SKM-1 (cell line): ENCODE measurements around the gene TBC1D14.
"Not testable (repeated sequence)": the region's sequence is repeated elsewhere in the genome, so short reads cannot be mapped to it uniquely, and the experiment has no call there.

ENCODE experiments used
- DNase-seq: peaks from one replicate; lab custom pipeline; 2025; ENCODE audit not compliant: unreplicated experiment; lab: John Stamatoyannopoulos, UW

Gene TBC1D14

DNA sequence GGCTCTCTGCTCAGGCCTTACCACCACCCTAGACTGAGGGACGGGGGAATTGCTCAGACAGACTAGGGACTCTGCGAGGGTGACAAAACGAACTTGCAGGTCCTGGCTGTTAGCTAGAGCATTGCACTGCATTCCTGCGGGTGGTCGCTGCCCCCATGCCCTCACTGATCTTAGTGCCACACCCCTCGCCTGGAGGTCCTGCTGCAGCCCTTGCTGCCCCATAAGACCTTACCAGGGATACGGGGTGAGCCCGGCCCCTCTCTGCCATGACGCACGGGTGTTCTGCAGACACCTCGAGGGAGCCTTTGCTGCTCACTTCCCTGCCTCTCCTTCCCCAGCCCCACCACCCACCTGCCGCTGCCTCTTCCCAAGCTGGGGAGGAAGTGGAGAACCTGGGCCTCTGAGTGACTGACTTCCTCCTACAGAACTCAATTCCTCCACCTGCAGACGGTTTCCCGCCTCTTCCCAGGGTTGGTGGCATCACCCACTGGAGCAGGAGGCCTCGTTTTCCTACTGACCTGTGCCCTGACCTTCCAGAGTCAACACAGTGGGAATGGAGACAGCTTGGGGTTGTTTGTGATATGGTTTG is 19.8 kb upstream of the TBC1D14 start:
- no peak for DNase-seq

GRCh38 chr4:6890358-6890757 is 19.3 kb upstream of the TBC1D14 start:
- DNase-seq = no peak

GRCh38 chr4:6890971-6891370 is 18.7 kb upstream of the TBC1D14 start:
- not testable (repeated sequence) for DNase-seq

- peak; percentile 75 for DNase-seq
Observed at GRCh38 chr4:6891436-6892170, 18.0 kb upstream of the TBC1D14 start.

GRCh38 chr4:6892190-6892908 is 17.3 kb upstream of the TBC1D14 start:
- DNase-seq = peak; percentile 58

DNA sequence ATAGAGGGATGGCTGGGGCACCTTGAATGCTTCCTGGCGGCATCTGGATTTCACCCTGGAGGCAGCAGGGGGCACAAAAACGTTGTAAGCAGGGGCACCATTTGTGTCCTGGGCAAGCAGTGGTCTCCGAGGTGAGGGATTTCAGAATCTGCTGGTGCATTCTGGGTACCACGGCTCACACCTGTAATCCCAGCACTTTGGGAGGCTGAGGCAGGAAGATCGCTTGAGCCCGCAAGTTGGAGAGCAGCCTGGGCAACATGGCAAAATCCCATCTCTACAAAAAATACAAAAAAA is 16.8 kb upstream of the TBC1D14 start:
- DNase-seq = no peak

GRCh38 chr4:6893449-6894085 is 16.1 kb upstream of the TBC1D14 start:
- no peak for DNase-seq

DNA sequence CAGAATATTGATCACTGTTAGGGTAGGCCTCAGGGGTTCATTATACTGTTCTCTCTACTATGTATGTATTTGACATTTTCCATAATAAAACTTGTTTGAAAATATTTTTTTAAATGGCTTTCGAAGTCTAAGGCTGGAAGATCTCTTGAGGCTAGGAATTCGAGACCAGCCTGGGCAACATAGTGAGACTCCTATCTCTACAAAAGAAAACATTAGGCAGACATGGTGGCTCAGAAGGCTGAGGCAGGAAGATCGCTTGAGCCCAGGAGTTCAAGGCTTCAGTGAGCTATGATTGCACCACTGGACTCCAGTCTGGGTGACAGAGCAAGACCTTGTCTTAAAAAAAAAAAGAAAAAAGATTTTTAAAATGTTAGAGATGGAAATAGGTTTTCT is 15.5 kb upstream of the TBC1D14 start:
- no peak for DNase-seq

DNA sequence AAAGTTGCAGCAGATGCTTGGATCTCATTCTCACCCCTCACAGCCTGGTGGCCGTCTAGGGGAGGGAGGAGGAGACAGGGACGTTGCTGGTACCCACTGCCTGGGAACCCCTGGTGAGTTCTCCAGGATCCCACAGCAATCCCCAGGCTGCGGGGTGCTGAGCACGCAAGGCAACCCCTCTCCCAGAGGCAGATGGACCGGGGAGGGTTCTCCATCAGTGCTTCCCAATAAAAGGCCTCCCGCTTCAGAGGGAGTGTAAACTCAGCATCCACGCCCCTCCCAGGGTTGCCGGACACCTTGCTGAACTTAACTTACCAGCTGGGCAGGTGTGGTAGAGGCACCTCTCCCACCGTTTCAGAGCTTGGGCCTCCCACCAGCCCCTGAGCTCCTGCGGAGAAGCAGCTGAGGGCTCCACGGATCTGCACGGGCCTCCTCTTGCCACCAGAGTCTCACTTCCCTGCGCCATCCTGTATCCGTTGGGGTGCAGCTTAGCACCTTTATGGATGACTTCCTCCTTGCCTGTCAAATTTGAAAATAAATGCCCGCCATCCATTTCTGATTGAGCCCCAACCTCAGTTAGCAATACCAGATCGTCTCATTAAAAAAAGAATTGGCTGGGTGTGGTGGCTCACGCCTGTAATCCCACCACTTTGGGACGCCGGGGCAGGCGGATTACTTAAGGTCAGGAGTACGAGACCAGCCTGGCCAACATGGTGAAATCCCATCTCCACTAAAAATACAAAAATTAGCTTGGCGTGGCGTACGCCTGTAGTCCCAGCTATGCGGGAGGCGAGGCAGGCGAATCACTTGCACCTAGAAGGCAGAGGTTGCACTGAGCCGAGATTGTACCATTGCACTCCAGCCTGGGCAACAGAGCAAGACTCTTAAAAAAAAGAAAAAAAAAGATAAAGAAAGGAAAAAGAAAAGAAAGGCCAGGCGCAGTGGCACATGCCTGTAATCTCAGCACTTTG is 14.8 kb upstream of the TBC1D14 start:
- no peak for DNase-seq

DNA sequence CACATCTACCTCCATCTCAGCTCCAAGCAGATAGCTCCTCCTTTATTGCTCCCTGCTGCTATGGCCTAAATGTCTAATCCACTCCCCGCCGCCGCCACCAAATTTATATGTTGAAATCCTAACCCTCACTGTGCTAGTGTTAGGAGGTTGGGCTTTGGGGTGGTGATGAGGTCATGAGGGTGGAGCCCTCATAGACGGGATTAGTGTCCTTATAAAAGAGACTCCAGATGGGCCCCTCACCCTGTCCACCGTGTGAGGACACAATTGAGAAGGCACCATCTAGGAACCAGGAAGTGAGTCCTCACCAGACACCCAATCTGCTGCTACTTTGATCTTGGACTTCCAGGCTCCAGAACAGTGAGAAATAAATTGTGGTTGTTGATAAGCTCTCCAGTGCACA is 13.6 kb upstream of the TBC1D14 start:
- no peak for DNase-seq

DNA sequence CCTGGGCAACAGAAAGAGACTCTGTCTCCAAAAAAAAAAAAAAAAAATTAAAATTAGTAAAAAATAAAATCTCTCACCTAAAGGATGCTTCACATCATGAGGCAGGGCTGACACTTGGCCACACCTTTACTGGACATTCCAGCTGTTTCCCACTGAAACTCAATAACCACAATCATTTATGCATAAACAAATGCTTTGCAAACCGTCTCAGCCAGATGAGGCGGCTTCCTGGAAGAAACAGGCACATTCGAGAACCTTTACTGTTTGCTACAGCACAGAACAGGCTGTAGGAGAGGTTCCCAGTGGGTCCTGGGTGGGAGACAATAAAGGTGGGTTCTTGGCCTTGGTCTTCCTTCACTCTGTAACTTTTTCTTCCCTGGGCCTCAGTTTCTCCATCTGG is 10.9 kb upstream of the TBC1D14 start:
- DNase-seq = no peak

- DNase-seq = no peak
Observed at GRCh38 chr4:6900181-6900812, 9.3 kb upstream of the TBC1D14 start.

DNA sequence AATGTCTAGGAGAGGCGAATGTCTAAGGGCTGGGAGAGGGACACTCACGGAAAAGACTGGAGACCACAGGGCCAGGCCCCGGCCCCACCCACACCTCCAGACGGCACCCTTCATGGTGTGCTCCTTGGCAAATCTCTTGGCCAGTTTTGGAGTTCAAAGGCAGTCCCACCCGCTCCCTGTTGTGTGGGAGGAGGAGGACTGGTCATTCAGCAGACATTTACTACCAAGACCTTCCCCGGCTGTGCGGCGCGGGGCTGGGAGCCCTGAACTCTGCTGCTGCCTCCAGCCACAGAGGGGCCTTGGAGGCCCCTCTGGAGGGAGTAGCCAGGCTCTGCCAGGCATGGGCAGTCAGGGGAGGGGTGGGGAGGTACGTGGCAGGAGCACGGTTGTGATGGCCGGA is 8.7 kb upstream of the TBC1D14 start:
- DNase-seq = no peak

DNA sequence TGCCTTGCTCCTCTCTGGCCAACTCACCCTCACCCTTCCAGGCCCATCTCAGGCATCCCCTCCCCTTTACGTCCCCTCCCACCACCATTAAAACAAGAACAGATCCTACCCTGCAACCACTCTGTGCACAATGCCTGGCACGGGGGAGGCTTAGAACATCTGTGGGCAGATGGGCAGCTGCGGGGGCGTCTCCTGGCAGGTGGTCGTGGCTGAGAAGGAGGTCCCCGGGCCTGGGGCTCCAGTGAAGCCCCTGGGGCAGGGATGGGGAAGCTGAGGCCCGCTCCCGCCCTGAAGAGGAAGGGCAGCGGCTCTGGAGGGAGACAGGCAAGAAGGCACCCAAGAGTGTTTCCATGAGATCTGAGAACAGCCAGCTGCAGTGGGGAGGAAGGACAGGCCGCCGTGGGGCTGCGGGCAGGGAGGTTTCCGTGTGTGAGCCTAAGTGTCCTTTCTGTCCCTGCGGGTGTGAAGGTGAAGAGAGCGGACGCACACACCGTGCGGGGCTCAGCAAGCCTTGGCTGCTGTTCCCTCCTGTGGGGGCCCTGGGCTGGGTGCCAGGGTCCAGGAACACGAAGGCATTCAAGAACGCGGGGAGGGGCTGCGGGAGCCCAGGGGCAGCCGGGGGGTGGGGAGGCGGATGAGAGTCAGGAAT is 7.8 kb upstream of the TBC1D14 start:
- DNase-seq = no peak

DNA sequence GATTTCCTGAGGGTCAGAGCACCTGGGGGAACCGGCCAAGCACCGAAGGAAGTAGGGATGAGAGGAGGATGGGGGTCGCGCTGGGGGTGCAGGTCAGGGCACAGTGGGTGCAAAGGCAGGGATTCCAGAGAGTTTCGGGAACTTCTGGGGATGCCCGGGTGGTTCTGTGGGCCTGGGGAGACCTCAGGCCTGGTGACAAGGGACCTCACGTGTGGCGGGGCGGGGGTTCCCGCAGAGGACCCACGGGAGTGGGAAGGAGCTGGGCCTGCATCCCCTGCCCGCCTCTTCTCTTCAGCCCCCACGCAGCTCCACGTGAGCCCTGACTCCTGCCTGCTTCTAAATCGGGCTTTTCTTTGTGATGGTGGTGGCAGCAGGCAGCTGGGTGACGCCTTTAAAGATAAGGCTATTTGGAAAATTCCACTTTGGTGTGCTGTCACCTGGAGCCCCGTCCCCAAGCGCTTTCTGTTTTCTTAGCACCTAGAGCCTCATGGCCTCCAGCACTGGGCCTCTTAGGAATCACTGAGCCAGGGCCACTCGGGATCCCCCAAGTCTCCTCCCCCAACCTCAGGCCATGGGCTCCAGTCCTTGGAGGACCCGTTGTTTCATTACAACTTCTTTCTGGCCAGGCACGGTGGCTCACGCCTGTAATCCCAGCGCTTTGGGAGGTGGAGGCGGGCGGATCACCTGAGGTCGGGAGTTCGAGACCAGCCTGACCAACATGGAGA is 7.1 kb upstream of the TBC1D14 start:
- DNase-seq = no peak

GRCh38 chr4:6905516-6906445 is 3.8 kb upstream of the TBC1D14 start:
- no peak for DNase-seq

- DNase-seq = not testable (repeated sequence)
Observed at GRCh38 chr4:6906486-6906885, 3.1 kb upstream of the TBC1D14 start.

DNA sequence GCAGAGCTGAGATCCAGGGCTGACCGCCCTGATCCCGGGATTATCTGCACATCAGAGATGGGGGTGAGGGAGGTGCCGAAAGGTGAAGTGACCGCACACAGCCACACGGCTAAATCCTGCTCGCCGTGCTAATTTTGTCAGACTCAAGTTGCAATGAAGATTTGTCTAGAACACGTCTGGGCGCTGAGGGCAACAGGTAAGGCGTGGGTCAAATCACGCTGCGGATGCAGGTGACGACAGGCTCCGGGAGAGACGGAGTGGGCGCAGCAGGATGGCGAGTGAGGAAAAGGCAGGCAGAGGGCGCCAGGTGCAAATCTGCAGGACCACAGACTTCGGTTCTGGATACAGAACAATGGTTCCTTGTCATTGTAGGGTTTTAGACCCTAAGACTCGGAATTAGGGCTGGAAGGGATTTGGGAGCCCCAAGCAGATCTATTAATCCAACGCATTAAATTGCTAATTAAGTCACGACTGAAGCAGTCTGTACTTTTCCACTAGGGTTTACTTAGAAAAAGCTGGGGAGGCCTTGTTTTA is 1.9 kb upstream of the TBC1D14 start:
- DNase-seq = no peak
